Muscle layer of duodenum (tissue), 2 donors: ENCODE data around the gene UBQLN4.

Experiments
- H3K27ac ChIP-seq: one replicate; pipeline ENCODE4 v1.7.0; 2013; ENCODE audit warnings: mild to moderate bottlenecking, low read length
- H3K27me3 ChIP-seq: one replicate; pipeline ENCODE4 v1.7.0; 2013; ENCODE audit warnings: low read depth, mild to moderate bottlenecking, control low read depth, low read length
- H3K36me3 ChIP-seq, 2 donors: one replicate each; pipeline ENCODE4 v1.7.0; 2013; ENCODE audit warnings: low read length in 2 of 2, control low read depth in 1 of 2, mild to moderate bottlenecking in 1 of 2; ENCODE audit not compliant: insufficient read depth in 2 of 2, control insufficient read depth in 1 of 2
- H3K4me1 ChIP-seq, 2 donors: one replicate each; pipeline ENCODE4 v1.7.0; 2013; ENCODE audit warnings: low read length in 2 of 2, mild to moderate bottlenecking in 2 of 2, control low read depth in 1 of 2, moderate library complexity in 1 of 2; ENCODE audit not compliant: insufficient read depth in 2 of 2, control insufficient read depth in 1 of 2
- H3K4me3 ChIP-seq, 2 donors: one replicate each; pipeline ENCODE4 v1.7.0; 2013; ENCODE audit warnings: low read length in 2 of 2, low read depth in 1 of 2, mild to moderate bottlenecking in 1 of 2
- H3K9me3 ChIP-seq, 2 donors: one replicate each; pipeline ENCODE4 v1.7.0; 2013; ENCODE audit warnings: low read length in 2 of 2, control low read depth in 1 of 2, mild to moderate bottlenecking in 1 of 2; ENCODE audit not compliant: control insufficient read depth in 1 of 2
- donor health status: healthy.

The UBQLN4 gene

DNA sequence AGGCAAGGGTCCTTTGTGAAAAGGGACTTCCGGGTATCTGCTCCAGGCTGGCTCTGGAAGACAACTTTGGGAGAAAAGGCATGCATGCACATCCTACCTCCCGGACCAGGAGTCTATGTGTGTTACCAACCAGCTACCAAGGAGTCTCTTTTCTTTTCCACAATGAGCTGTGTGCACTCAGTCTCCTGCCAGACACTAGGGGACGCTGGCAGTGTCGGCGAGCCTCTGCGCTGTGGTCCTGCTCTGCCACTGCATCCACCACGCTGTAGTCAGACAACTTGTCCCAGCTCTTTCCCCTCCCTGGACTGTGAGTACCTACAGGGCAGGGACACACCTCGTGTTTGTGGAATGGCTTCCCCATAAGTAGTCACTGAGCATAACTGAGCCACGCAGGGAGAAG, 27.7 kb downstream of the UBQLN4 start:
- H3K36me3 ChIP-seq, result no peaks in the 10 kb centered on the region
- H3K27me3 ChIP-seq, result no peaks in the 10 kb centered on the region
- no peak overlapping the region for H3K4me3 ChIP-seq
- H3K4me1 ChIP-seq, result no peaks in the 10 kb centered on the region
- H3K27ac ChIP-seq, result no peak overlapping the region
- no peaks in the 10 kb centered on the region for H3K9me3 ChIP-seq

DNA sequence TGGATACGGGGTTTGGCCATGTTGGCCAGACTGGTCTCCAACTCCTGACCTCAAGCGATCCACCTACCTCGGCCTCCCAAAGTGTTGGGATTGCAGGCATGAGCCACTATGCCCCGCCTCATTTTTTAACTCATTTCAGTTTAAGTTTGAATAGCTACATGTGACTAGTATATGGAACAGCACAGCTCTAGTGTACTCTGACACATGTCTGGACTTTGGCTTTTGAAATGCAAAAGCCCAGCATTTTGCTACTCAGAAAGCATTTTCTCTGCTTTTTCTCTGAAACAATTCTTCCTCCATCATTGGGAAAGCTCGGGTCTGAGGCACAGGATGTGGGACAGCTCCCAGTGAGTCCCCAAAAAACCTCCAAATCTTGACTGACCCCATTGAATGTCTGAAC, 28.8 kb downstream of the UBQLN4 start:
- H3K36me3 ChIP-seq, result no peaks in the 10 kb centered on the region
- H3K9me3 ChIP-seq, result no peaks in the 10 kb centered on the region
- H3K27me3 ChIP-seq, result no peaks in the 10 kb centered on the region
- no peak overlapping the region for H3K4me3 ChIP-seq
- no peak overlapping the region for H3K27ac ChIP-seq
- peaks cover 4 to 5% of the 10 kb centered on the region in 2 donors for H3K4me1 ChIP-seq

DNA sequence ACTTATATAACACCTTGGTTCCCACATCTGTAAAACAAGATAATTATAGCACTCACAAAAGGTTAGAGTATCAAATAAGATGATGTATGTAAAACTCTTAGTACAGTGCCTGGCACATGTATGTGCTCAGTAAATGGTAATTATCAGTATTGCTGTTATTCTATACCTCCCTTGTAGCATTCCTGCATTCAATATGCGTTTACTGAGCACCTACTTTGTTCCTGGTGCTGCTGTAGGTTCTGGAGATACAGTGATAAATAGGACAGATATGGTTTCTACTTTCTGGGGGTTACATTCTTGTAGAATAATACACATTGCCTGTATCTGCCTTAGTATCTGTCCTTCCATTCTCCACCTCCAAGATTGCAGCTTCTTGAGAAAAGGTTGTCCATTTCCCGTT, 31.6 kb downstream of the UBQLN4 start:
- Histone ChIP-seq H3K9me3 (no peaks in the 10 kb centered on the region), H3K36me3 (peaks cover 6 to 7% of the 10 kb centered on the region in 2 donors), H3K27me3 (no peaks in the 10 kb centered on the region), H3K4me3 (no peak overlapping the region), H3K4me1 (peaks cover 8 to 14% of the 10 kb centered on the region in 2 donors), H3K27ac (no peak overlapping the region)

DNA sequence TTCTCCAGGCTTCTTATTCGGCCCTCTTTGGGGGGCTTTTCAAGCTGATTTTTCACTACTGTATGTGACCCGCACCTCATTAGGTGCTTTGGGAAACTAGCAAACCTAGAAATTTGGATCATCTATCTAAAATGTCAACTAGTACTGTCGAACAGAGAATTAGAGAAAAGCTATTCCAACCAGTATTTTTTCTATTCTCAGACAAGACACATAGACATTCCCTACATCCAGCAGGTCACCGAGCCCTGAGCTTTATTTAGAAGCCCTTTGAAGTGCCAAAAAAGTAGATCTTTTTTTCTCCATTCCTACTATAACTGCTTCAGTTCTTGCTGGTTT, 32.5 kb downstream of the UBQLN4 start:
- Histone ChIP-seq H3K4me1 (peaks cover 8 to 14% of the 10 kb centered on the region in 2 donors), H3K9me3 (no peaks in the 10 kb centered on the region), H3K4me3 (peak overlapping the region; percentile 79 to 82), H3K36me3 (peaks cover 7 to 15% of the 10 kb centered on the region in 2 donors), H3K27me3 (no peaks in the 10 kb centered on the region), H3K27ac (peak overlapping the region; percentile 60)

DNA sequence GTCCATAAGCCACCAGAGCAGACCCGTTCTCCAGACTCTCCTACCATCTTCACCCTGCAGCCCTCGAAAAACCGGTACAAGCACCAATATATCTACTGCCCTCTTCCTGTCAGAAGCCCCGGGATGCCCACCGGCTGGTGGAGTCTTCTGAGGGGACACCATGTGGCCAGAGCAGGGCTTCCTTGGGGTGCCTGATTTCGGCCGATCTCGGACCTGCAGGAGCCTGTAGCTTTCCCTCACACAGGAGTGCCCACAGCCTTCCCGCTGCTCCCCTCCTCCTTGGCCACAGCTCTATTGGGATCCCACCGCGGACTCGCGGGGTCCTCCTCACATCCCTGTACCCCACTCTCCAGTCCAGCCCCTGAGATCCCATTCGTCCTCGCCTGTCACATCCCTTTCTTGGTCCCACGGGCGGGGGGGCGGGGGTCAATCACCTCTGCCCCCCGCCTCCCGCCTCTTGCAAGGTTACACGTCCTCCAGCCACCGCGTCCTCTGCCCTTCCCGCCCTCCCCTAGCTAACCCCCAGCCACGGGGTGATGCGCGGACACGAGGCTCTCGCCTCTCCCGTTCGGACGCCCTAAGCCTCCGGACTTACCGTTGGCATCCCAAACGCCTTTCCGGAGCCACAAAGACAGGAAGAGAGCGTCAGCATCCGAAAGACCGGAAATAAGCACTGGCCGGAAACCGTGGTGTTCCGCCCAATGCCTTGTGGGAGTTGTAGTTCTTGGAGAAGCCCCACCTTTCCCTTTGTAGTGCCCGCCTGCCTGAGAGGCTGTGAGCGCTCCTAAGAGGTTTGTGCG, 33.1 kb downstream of the UBQLN4 start, which contains the start of gene SSR2:
TSS of gene SSR2 (minus strand) at position 659 of the 800 bp plus-strand sequence. CDS start 784 bp downstream, outside the sequence.
- H3K9me3 ChIP-seq, result no peaks in the 10 kb centered on the region
- H3K27ac ChIP-seq, result peak within 1 kb of the TSS; percentile 60
- H3K4me1 ChIP-seq, result peaks cover 8 to 14% of the 10 kb centered on the region in 2 donors
- H3K36me3 ChIP-seq, result peaks cover 7 to 18% of the 10 kb centered on the region in 2 donors
- no peaks in the 10 kb centered on the region for H3K27me3 ChIP-seq
- H3K4me3 ChIP-seq, result peak within 1 kb of the TSS; percentile 79 to 82

DNA sequence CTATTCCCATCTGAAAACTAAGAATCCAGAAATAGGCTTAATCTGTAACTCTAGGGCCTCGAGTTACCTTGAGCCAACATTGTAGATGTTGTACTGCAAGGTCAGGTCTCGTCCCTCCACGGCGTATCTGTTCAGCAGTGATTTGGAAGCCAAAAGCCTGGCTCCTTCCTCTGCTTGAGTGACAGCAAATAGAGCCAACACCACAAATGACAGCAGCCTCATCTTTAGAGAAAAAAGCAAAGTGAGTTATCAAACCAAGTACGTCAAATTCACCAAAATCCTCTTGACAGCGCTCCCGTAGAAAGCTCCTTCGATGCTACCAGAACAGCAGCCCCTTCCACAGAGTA, 33.7 kb downstream of the UBQLN4 start:
- Histone ChIP-seq H3K9me3 (no peaks in the 10 kb centered on the region), H3K27ac (peak overlapping the region; percentile 60), H3K36me3 (peaks cover 8 to 21% of the 10 kb centered on the region in 2 donors), H3K4me1 (peaks cover 8 to 14% of the 10 kb centered on the region in 2 donors), H3K27me3 (no peaks in the 10 kb centered on the region), H3K4me3 (peak overlapping the region; percentile 79 to 82)

DNA sequence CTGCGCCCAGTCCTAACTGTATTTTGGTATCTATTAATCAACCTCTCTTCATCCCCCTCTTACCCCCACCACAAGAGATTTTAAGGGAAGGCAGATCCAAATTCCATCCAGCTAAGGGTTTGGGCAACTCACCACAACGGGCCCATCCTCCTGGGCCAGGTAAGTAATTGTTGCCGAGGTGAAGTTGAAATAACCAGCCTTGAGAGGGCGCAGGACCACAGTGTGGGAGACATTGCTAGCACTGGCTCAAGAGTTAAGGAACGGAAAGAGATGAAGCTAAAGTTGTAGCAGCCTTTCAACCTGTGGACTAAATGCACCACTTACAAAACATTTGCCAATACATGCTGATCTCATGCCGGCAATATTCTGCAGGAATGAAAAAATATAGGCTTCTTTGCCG, 38.8 kb downstream of the UBQLN4 start:
- Histone ChIP-seq H3K4me3 (no peak overlapping the region), H3K27ac (no peak overlapping the region), H3K9me3 (no peaks in the 10 kb centered on the region), H3K36me3 (peaks cover 46 to 67% of the 10 kb centered on the region in 2 donors), H3K4me1 (peaks cover 4 to 9% of the 10 kb centered on the region in 2 donors), H3K27me3 (no peaks in the 10 kb centered on the region)

DNA sequence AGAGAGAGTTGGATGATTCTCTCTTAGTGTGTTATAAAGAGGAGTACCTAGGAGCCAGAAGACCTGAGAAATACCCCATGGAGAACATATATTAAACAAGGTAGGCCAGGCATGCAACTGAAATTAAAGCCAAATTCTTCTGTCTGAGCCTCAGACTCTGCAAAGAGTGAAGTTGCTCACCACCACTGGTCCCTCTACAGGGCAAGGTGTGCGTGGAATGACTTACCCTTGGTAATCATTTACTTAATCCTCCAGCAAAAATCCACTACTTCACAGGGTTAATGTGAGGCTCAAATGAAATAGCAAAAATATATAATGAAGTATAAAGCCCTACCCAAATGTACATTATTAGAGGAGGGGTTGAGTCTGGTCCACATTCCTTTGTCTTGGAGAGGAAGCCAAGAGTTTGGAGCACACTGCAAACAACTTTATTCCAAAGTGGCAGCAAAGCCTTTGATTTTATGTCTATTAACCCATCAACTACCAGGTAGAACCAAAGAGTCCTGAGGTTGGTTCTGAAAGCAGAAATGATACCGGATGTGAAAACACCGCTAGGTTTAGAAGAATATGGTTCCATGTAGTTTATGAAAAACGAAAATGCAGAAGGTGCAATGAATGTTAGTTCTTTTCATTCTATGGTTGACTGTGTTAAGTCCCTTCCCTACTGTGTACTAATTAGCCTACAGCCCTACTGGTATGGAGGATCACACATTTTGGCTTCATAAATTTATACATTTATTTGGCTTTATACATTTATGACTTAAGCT, 41.4 kb downstream of the UBQLN4 start:
- Histone ChIP-seq H3K27me3 (no peaks in the 10 kb centered on the region), H3K9me3 (no peaks in the 10 kb centered on the region), H3K36me3 (peaks cover 52 to 79% of the 10 kb centered on the region in 2 donors), H3K4me1 (no peaks in the 10 kb centered on the region), H3K27ac (no peak overlapping the region), H3K4me3 (no peak overlapping the region)

DNA sequence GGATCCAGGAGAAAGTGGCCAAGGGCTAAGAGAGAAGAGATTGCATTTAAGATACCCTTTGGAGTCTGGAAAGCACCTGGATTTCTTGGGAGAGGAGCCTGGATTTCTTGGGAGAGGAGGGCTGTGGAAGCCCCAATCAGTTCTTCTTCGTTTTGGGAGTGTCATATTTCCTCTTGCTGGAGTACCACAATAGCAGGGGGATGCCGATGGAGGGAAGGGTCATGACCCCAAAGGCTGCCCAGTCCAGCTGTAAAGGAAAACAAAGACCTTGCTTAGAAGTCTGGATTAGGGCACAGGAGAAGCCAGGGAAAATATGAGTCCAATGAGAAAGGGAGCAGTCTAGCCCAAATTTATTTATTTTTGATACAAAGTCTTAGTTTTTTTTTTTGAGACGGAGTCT, 44.2 kb downstream of the UBQLN4 start:
- Histone ChIP-seq H3K27ac (no peak overlapping the region), H3K36me3 (peaks cover 48 to 57% of the 10 kb centered on the region in 2 donors), H3K4me3 (no peak overlapping the region)

DNA sequence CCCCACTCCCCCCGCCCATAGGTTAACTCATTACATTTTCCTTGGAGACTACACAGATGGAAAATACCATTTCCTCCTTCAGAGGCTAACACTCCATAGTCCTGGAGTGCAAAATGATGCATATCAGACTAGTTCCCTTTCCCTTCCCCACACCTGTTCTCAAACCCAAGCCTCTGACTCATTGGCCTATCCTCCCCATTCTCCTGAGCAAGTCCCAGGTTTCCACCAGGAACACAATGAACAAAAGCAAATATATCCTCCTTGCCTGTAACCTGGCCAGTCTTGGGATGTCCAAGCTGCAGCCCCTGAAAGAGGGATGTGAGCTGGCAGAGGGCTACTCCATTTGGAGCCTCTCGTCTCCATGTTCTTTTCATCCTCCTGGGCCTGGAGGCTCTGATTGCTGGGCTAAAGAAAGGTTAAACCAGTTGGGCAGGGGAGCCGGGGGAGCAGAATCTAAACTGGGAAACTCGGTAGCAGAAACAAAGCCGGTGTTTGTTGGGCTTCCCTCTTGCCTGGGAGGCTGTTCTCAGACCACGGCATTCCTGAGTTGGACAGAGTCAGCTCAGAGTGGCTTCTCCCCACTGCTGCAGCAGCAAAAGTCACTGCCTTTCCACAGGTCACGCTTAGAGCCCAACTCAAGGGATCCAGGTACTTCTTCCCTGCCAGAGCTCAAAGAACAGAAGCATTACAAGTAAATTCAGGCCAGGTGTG, 46.8 kb downstream of the UBQLN4 start:
- Histone ChIP-seq H3K4me1 (no peaks in the 10 kb centered on the region), H3K27me3 (no peaks in the 10 kb centered on the region), H3K9me3 (no peaks in the 10 kb centered on the region), H3K36me3 (peaks cover 29 to 33% of the 10 kb centered on the region in 2 donors), H3K27ac (no peak overlapping the region), H3K4me3 (no peak overlapping the region)

More for the DNA sequence above, 44.2 kb downstream of the UBQLN4 start:
- no peaks in the 10 kb centered on the region for H3K9me3 ChIP-seq
- H3K4me1 ChIP-seq, result no peaks in the 10 kb centered on the region
- H3K27me3 ChIP-seq, result no peaks in the 10 kb centered on the region
